ENCODE data around the gene CEP162.
"Not testable (repeated sequence)": the region's sequence is repeated elsewhere in the genome, so short reads cannot be mapped to it uniquely, and the experiment has no call there.

CEP162 gene

DNA sequence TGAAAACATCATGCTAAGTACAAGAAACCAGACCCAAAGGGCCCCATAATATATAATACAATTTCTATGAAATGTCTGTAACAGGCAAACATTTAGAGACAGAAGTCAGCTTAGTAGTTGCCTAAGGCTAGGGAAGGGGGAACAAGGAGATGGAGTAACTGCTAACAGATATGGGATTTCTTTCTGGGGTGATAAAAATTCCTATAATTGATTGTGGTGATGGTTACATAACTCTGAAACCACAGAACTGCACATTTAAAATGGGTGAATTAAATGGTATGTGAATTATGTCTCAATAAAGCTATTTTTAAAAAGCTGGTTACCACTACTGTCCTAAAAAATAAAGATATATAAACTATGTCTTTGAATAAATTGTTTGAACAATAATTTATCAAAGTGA lies 3.2 kb downstream of the CEP162 start:
- no peak for DNase-seq (ENCODE audit: low spot score)

DNA sequence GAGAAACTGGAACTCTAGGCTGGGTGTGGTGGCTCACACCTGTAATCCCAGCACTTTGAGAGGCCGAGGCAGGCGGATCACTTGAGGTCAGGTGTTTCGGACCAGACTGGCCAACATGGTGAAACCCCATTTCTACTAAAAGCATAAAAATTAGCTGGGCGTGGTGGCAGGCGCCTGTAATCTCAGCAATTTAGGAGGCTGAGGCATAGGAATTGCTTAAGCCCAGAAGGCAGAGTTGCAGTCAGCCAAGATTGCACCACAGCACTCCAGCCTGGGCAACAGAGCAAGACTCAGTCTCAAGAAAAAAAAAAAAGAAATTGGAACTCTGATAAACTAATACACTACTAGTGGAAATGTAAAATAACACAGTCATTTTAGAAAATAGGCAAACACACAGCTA lies 3.8 kb downstream of the CEP162 start:
- not testable (repeated sequence) for DNase-seq (ENCODE audit: low spot score)

DNA sequence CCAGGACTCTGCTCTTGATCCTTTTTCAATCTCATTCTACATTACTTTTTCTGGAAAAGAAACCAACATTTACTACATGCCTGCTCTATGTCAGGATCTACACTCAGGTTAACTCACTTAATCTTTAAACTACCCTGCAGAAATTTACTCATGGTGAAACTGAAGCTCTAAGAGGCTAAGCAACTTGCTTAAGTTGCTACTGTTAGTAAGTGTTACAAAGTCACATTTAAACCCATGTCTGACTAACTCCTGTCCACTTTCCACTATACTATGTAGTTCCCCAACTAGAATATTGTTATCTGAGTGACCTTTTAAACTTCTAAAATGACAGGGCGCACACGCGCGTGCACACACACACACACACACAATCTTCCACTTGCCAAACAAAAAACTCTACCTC lies 5.0 kb downstream of the CEP162 start:
- DNase-seq (ENCODE audit: low spot score): no peak

DNA sequence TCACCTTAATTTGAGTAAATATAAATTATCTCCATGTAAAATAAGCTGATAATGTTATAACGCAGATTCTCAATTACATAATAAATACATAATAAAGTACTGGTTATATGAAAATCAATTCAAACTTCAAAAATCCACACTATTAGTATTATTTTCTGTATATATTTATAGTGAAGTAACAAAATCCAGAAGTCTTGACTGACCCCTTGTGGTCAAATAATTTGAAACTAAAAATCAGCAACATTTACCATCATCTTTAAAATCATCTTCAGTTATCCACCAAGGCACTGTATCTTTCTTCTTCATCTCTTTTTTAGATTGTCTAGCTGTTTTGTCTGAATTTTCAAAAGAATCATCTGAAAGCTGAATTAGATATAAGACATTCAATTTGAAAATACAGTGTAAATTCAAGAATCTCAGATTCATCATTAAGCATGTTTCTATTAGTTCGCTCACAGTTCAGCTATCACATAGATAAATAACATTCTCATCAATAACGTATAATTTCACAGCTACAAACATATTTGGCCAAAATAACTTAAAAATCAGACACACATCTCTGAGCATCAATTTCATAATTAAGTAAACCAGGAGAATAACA lies 6.5 kb downstream of the CEP162 start:
- no peak for DNase-seq (ENCODE audit: low spot score)

DNA sequence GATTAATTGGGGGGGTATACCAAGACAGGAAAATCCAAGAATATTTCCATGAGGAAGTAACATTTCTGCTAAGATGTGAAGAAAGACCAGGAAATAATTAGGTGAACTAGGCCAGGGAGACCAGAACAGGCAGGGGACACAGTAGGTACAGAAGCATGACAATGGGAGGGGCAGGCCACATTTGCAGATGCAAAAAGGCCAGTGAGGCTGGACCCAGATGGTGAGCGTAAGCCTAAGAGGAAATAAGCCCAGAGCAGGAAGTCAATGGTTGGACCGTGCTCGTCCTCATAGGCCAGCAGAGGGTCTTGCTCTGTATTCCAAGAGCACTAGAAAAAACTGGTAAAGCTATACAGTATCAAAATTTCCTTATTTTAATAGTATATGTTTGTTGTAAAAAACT lies 9.4 kb downstream of the CEP162 start:
- no peak for DNase-seq (ENCODE audit: low spot score)

DNA sequence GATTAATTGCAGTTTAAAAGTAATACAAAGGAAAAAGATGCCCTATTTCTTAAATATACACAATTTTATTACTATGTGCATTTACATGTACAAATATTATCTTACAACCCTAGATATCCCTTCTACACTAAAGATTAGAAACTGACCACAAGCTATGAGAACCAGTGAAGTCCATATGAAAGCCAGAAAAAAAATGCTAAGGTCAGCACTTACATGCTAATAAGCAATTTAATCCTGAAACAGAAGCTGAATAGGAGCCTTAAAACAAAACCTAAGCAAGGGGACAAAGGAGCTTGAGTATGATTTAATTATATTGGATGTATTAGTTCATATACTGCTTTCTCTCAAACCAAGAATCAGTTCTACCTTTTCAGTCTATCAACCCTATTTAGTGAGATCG lies 14.2 kb downstream of the CEP162 start:
- no peak for DNase-seq (ENCODE audit: low spot score)

DNA sequence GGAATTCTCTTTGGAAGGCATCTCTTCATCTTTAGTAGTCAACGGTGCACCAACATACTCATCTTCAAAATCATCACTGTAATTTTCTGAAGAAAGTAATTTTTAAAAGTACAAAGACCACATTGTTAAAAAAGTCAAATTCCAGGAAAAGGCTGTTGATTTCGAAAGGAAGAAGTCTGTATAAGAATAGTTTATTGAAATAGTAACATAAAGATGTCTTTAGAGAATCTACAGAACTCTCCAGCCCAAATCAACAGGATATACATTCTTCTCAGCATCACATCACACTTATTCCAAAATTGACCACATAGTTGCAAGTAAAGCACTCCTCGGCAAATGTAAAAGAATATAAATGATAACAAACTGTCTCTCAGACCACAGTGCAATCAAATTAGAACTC lies 23.4 kb downstream of the CEP162 start:
- DNase-seq (ENCODE audit: low spot score): no peak

DNA sequence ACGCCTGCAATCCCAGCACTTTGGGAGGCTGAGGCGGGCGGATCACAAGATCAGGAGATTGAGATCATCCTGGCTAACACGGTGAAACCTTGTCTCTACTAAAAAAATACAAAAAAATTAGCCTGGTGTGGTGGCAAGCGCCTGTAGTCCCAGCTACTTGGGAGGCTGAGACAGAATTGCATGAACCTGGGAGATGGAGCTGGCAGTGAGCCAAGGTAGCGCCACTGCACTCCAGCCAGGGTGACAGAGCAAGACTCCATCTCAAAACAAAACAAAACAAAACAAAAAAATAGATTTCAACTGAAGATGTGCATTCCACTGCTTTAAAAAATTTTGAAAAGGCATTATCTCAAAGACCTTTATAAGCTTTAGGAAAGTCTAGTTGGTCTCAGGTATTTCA lies 27.5 kb downstream of the CEP162 start:
- DNase-seq (ENCODE audit: low spot score): not testable (repeated sequence)

DNA sequence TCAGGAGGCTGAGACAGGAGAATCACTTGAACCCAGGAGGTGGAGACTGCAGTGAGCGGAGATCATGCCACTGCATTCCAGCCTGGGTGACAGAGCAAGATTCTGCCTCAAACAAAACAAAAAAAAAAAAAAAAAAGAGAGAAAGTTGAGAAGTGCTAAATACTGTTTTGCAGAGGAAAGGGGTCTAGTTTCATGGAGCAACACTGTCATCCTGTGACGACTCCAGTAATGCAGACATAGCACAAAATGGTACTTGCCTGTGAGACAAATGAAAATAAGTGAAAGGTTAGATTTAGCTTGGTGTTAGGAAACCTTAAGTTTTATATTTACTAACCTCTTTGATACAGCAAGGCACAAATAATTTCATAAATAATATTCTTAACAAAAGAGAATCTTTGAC lies 29.7 kb downstream of the CEP162 start:
- DNase-seq (ENCODE audit: low spot score): no peak

DNA sequence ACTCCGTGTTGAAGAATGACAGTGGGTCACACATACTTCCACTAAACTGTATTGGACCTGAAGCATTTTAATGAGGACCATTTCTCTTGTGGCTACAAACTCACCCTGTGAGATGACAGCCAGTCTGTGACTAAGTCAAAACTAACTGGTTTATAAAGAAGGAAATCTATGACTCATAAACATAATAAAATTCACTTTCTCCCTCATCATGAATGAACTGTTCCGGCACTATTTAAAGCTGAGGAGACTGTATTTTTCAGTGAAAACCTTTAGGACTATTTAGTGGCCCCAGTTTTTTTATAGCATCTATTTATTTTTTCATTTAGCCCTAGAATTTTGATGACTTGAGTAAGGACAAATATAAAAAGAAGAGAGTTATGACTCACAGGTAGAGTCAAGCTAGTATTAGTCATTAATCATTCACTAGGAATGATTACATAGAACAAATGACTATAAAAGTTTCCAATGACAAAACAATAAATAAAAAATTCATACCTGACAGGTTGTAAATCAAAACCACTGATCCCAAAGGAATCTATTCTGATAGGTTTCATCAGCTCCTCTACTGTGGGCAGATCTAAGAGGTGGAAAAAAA lies 34.2 kb downstream of the CEP162 start:
- DNase-seq (ENCODE audit: low spot score): no peak

DNA sequence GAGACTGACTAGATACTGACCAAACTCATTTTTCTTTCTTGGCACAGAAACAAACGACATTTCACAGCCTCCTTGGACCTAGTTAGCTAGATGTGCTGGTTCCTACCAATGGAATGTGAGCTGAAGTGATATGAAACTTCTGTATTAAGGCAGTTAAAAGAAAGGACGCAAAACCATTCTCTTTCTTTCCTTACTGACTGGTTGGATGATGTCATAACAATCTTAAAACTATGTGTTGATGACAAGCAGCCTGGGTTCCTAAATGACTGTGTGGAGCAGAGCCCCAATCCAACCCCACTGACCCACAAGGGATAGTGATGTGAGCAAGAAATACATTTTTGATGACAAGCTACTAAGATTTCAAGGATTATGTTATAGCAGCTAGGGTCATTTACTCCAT lies 35.6 kb downstream of the CEP162 start:
- DNase-seq (ENCODE audit: low spot score): no peak

DNA sequence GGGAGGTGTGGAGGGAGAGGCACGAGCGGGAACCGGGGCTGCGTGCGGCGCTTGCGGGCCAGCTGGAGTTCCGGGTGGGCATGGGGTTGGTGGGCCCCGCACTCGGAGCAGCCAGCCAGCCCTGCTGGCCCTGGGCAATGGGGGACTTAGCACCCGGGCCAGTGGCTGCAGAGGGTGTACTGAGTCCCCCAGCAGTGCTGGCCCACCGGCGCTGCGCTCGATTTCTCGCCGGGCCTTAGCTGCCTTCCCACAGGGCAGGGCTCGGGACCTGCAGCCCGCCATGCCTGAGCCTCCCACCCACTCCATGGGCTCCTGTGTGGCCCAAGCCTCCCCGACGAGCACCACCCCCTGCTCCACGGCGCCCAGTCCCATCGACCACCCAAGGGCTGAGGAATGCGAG lies 38.1 kb downstream of the CEP162 start:
- not testable (repeated sequence) for DNase-seq (ENCODE audit: low spot score)

DNA sequence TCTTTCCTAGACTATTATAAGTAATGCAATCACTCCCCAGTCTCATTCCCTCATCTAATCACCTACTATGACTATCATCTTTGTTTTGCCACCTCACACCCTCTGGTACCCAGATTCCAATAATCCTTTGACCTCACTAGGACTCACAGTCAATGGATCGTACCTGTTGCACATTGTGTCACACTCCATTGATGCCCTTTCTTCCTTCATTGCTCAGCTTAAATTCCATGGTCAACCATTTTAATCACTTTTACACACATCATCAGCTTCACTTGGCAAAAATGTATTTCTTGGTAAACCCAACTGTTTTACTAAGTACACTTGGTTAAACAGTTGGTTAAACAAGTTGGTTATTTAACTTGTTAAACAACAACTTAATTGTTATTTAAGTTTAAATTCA lies 44.0 kb downstream of the CEP162 start:
- DNase-seq (ENCODE audit: low spot score): no peak

DNA sequence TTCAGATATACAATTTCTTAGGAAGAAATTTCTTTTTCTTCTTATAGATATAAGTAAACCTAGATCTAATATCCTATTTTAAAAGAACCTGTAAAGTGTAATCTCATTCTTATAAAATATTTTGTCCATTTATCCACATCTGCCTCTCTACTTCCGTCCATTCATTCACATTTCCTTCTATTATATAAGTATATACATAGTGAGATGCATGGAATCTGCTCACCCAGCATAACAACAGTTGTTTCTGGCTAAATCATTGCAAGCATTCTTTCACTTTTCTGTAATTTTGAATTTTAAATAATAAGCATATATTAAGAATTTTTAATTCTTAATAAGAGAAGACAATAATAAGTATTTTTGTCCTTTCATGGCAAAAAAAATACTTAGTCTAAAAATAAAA lies 45.4 kb downstream of the CEP162 start:
- DNase-seq (ENCODE audit: low spot score): no peak

DNA sequence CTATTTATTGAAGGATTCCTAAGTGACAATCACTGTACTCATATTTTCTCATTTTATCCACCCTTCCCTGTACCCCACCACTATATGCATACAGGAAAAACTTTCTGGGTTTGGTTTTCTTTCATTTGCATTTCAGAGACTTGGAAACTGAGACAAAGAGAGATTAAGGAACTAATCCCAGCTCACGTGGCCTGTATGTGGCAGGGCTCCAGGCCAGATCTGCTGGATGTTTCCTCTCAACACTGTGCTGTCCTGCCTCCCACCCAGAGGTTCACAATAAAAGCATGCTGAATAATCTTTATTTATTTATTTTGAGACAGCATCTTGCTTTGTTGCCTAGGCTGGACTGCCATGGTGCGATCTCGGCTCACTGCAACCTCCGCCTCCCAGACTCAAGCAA lies 50.2 kb downstream of the CEP162 start:
- DNase-seq (ENCODE audit: low spot score): peak; percentile 28

DNA sequence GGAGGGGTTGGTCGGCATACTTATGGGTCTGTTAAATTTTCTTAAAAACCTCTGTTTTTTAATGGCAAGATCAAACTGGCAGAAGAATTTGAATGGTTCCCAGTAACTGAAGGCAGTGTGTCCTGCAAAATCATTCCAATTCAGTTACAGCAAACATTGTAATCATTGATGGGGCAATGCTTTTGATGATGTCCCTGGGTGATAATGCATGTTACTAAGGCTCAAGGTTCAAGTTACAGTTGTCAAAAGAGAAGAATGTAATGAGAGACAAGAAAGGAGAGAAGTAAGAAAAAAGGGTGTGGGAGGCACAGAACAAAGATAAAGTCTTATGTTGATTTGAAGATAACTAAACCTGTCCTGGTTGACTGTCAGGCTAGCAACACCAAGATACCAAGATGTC lies 54.9 kb downstream of the CEP162 start:
- DNase-seq (ENCODE audit: low spot score): no peak

DNA sequence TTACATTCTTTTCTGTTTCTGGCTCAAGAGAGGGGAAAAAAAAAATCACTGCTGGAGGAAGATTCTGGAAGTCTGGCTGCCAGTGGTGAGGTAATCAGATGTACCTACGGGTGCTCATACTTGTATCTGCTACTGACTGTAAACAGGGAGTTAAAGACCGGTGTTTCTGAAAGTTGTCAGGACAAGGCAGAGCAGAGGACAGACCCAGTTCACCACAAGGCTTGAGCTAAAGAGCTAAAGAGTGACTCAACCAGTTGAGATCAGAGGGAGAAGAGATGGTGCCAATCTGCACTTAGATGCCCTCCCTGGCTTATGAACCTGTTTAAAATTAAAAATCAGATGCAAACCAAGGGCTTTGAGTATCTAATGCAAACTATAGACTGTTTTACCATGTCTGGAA lies 55.4 kb downstream of the CEP162 start:
- no peak for DNase-seq (ENCODE audit: low spot score)

DNA sequence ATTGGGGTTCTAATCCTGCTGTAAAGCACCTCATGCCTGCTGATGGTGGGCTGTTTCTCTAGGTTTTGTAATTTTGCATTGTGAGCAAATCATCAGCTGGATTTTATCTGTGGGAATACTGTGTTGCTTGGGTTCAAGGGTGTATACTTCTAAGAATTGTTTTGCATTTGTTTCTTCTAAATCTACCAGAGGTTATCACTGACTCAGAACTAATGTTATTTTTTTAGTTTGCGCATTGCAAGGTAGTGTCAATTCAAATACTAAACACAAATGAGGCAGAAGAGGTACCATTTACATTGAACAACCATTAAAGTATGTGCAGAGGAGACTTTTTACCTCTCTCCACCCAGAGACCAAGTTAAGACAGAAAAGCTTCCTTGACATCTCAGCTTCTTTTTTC lies 60.0 kb downstream of the CEP162 start:
- DNase-seq (ENCODE audit: low spot score): no peak

DNA sequence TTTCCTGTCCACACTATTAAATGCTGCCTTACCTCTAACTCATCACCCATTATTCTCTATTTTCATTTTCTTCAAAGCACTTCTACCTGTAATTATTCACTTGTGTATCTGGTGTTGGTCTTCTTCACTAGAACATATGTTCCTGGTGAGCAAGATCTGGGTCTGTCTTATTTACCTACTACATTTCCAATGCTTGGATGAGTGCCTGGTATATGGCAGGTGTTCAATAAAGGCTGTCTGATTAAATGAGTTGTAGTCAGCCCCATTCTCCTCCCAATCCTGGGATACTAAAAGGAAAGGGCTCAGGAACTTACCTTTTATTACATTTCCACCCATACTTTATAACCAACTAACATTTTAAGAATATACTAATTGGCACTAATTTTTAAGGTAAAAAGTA lies 61.0 kb downstream of the CEP162 start:
- no peak for DNase-seq (ENCODE audit: low spot score)

DNA sequence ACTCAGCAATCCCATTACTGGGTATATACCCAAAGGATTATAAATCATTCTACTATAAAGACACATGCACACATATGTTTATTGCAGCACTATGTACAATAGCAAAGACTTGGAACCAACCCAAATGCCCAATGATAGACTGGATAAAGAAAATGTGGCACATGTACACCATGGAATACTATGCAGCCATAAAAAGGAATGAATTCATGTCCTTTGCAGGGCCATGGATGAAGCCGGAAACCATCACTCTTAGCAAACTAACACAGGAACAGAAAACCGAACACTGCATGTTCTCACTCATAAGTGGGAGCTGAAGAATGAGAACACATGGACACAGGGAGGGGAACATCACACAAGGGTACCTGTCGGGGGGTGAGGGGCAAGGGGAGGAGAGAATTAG lies 63.1 kb downstream of the CEP162 start:
- DNase-seq (ENCODE audit: low spot score): not testable (repeated sequence)

DNA sequence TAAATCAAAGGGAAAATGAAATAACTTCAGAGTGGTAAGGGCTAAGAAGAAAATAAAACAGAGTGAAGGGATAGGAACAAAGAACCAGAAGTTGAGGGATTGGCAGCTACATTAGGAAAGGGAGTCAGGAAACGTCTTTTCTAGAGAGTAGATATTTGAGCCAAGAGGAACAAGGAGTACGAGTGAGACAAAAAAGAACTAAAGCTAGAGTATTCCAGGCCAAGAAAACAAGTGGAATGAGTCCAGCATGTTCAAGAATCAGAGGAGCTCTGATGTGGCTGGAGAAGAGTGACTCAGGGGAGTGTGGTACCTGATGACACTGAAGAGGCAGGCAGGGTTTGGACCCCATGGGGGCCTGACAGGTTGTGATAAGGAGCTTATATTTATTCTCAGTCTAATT lies 66.3 kb downstream of the CEP162 start:
- DNase-seq (ENCODE audit: low spot score): no peak

DNA sequence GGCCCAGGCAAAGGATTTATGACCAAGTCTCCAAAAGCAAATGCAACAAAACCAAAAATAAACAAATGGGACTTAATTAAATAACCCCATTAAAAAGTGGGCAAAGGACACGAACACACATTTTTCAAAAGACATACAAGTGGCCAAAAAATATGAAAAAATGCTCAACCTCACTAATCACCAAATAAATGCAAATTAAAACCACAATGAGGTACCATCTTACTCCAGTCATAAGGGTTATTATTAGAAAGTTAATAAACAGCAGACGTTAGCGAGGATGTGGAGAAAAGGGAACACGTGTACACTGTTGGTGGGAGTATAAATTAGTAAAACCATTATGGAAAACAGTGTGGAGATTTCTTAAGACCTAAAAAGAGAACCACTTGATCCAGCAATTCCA lies 71.1 kb downstream of the CEP162 start:
- DNase-seq (ENCODE audit: low spot score): no peak

DNA sequence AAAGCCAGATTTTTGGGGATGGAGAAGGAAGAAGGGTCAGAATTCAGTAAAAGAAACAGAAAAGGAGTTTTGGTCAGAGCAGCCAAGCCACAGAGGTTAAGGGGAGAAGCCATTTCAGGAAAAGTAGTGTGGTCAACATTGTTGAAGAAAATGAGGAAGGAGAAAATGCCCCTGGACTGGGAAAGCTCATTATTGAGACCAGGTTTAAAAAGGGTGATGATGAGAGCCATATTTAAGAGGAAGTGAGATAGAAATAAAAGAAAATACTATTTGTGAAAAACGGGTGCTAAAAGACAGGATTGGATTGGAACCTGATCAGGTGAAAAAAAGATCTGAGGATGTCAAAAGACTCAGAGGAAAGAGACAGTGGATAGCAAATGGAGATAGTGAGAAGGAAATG lies 75.8 kb downstream of the CEP162 start:
- no peak for DNase-seq (ENCODE audit: low spot score)

DNA sequence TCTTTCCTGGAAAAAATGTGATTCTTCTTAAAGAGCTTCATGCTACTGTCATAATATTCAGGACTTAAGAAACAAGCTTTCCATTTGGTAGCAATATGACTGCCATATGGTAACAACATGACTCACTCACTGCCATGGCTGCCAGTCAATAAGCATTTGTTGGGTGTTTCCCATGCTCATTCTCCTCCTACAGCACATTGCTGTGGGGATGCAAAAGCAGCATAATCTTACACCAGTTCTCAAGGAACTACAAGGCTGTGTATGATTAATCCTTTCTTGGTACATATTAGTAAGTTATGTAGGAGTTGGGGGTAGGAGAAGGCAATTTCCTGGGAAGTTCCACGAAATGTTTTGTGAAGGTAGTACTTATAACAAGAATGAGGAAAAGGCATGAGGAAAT lies 76.7 kb downstream of the CEP162 start:
- no peak for DNase-seq (ENCODE audit: low spot score)

DNA sequence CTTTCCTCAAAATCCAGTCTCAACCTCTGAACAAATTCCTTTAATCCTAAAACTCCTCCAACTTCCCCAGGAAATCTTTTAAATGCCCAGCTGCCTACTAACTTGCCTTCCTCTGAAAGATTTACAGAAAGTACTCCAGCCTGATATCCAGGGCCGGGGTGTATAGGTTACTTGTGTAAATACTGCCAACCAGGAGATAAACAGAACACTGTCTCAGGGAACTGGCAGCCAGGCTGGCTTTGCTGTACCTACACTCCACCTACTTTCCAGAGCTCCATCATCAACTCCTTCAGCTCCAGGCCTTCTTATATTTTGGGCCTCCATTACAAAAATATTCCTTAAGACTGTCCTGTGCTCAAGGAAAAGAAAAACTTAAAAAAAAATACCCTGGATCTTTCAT lies 85.9 kb downstream of the CEP162 start:
- no peak for DNase-seq (ENCODE audit: low spot score)
